Stimulated activated naive CD8-positive, alpha-beta T cell treated with anti-CD3 and anti-CD28 coated beads, Interleukin-15, Interleukin-2, amounts not matched to agents 100 ng/mL and 50 ng/mL, for 24 hours (primary cell): ENCODE data around the gene RBPMS2.

ENCODE experiments used
- H3K27ac Mint-ChIP-seq: one replicate; pipeline ENCODE4 v1.8.0; 2021; ENCODE audit warnings: mild to moderate bottlenecking, mixed read lengths
- H3K27me3 Mint-ChIP-seq: one replicate; pipeline ENCODE4 v1.8.0; 2021; ENCODE audit warnings: mixed read lengths
- H3K36me3 Mint-ChIP-seq: one replicate; pipeline ENCODE4 v1.8.0; 2021; ENCODE audit warnings: low read depth, mixed read lengths
- H3K4me1 Mint-ChIP-seq: one replicate; pipeline ENCODE4 v1.8.0; 2021; ENCODE audit warnings: low read depth, mixed read lengths
- H3K4me3 Mint-ChIP-seq: one replicate; pipeline ENCODE4 v1.8.0; 2021; ENCODE audit warnings: mild to moderate bottlenecking, mixed read lengths
- H3K9me3 Mint-ChIP-seq: one replicate; pipeline ENCODE4 v1.8.0; 2021; ENCODE audit warnings: mixed read lengths

The RBPMS2 gene

DNA sequence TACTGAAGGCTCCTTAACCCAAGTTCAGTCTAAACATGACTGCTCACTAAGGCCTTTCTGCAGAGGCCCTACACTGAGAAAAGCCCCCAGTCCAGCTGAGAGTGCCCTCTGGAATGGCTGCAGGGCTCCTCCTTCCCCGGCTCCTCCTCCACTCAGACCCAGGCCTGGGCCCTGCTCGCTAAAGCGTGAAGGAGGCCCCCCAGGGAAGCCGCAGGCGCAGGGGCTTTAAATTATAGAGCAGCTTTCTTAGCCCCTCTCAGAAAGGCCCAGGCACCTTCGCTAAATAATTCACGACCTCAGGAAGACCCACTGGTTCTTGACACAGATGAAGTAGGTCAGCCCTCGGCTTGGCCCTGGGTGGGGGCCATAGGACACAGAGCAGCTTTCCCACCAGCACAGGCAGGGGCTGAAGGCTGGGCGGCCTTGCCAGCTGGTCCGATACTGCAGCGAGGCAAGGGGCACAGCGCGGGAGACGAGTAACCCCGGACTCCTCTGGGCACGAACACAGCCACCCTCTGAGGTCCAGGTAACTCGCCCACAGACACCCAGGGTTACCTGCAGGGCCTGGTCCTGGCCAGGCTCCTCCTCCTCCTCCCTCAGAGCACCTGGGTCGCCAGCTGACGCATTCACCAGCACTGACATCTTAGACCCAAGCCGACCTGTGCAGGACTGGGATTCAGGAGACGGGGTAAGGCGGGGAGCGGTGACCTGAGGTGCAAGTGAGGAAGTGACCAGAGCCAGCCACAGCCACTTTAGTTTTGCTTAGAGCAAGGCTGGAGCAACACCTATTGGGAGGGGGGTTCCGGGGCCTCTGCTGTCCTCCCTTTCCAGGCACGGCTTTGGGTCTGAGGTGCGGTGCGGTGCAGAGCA lies 36.9 kb downstream of the RBPMS2 start:
- Mint-ChIP-seq H3K4me1 (no peaks in the 10 kb centered on the region), H3K27ac (no peak overlapping the region), H3K27me3 (no peaks in the 10 kb centered on the region), H3K36me3 (no peaks in the 10 kb centered on the region), H3K4me3 (no peak overlapping the region), H3K9me3 (no peaks in the 10 kb centered on the region)

GRCh38 chr15:64732156-64732860 lies 43.1 kb downstream of the RBPMS2 start:
- Mint-ChIP-seq H3K27ac (no peak overlapping the region), H3K9me3 (no peaks in the 10 kb centered on the region), H3K36me3 (no peaks in the 10 kb centered on the region), H3K4me3 (no peak overlapping the region), H3K27me3 (no peaks in the 10 kb centered on the region), H3K4me1 (peaks cover 7% of the 10 kb centered on the region)

GRCh38 chr15:64731805-64732151 lies 43.6 kb downstream of the RBPMS2 start:
- Mint-ChIP-seq H3K27ac (no peak overlapping the region), H3K9me3 (no peaks in the 10 kb centered on the region), H3K4me1 (peaks cover 7% of the 10 kb centered on the region), H3K4me3 (no peak overlapping the region), H3K36me3 (no peaks in the 10 kb centered on the region), H3K27me3 (no peaks in the 10 kb centered on the region)

- Mint-ChIP-seq H3K27me3 (no peaks in the 10 kb centered on the region), H3K4me3 (no peak overlapping the region), H3K4me1 (peaks cover 7% of the 10 kb centered on the region), H3K27ac (no peak overlapping the region), H3K36me3 (no peaks in the 10 kb centered on the region), H3K9me3 (no peaks in the 10 kb centered on the region)
These were observed 44.2 kb downstream of the RBPMS2 start for GRCh38 chr15:64731012-64731804.

DNA sequence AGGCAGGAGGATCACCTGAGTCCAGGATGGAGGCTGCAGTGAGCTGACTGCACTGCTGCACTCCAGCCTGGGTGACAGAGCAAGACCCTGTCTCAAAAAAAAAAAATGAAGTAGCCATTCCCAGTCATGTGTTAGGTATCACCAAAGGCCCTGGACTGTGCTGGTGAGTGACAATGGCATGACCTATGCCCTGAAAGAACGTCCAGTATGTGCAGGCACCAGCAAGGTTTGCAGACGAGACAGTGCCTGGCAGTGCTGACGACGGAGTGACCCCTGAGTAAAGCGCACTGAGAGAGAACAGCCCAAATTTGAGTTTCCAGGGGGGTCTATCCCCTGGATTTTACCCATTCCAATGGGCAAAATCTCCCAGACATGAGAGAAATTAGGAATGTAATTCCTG lies 45.2 kb downstream of the RBPMS2 start:
- no peaks in the 10 kb centered on the region for H3K36me3 Mint-ChIP-seq
- H3K9me3 Mint-ChIP-seq, result no peaks in the 10 kb centered on the region
- H3K4me3 Mint-ChIP-seq, result no peak overlapping the region
- H3K4me1 Mint-ChIP-seq, result peaks cover 7% of the 10 kb centered on the region
- no peak overlapping the region for H3K27ac Mint-ChIP-seq
- H3K27me3 Mint-ChIP-seq, result no peaks in the 10 kb centered on the region

- no peaks in the 10 kb centered on the region for H3K36me3 Mint-ChIP-seq
- no peak overlapping the region for H3K27ac Mint-ChIP-seq
- H3K4me1 Mint-ChIP-seq, result peaks cover 13% of the 10 kb centered on the region
- no peak overlapping the region for H3K4me3 Mint-ChIP-seq
- H3K27me3 Mint-ChIP-seq, result no peaks in the 10 kb centered on the region
- H3K9me3 Mint-ChIP-seq, result no peaks in the 10 kb centered on the region
These were observed 55.2 kb downstream of the RBPMS2 start for GRCh38 chr15:64720188-64720587.

DNA sequence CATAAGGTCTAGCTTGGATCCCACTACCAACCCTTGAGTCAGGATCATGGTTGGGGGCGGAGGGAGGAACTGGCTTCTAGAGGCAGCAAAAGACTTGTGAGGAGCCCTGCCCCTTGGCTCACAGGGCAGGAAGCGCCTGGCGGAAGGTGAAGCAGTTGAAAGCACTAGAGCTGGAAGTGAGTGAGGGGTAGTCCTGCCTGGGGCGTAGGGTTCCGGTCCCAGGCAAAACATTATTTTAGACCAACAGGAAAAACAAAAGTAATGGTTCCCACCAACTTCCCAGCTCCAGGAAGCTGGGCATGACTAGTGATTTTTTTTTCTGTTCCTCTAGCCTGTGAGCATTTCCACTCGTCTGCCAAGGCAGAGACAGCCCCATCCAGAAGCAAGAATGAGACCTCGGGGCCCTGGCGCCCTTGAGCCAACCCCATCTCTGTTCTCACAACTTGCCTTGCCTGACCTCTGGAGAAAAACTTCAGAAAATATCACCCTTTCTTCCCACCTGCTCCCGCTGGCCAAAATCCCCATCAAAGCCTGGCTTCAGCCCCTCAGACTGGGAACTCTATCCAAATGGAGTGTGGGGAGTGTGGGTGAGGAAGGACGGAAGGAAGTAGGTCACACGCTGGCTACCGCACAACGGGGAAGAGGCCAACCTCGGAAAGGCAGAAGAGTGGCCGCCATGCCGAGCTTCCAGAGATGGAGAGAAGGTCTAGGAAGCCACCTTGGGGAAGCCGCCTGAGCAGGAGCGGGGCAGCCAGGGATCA lies 57.5 kb downstream of the RBPMS2 start:
- no peaks in the 10 kb centered on the region for H3K27me3 Mint-ChIP-seq
- no peak overlapping the region for H3K4me3 Mint-ChIP-seq
- H3K9me3 Mint-ChIP-seq, result no peaks in the 10 kb centered on the region
- H3K27ac Mint-ChIP-seq, result no peak overlapping the region
- H3K4me1 Mint-ChIP-seq, result peaks cover 13% of the 10 kb centered on the region
- H3K36me3 Mint-ChIP-seq, result no peaks in the 10 kb centered on the region

DNA sequence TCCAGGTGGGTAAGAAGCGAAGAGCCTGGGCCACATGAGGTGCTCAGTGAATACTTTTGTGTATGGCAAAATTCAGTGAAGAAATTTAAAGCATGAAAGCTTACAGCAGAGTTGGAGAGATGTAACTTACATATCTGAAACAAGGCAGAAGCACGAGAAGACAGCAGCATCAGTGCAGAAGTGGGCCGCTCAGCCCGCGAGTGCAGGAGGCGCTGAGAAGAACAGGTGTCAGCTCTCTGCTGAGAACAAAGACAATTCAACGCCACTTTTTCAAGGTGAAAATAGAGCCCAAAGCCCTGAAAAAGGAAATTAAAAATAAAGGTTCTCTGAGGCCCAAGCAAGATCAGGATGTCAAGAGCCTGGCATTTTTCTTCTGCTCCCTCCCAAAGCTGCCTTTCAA lies 58.3 kb downstream of the RBPMS2 start:
- Mint-ChIP-seq H3K36me3 (no peaks in the 10 kb centered on the region), H3K27me3 (no peaks in the 10 kb centered on the region), H3K4me1 (peaks cover 13% of the 10 kb centered on the region), H3K9me3 (no peaks in the 10 kb centered on the region), H3K27ac (no peak overlapping the region), H3K4me3 (no peak overlapping the region)

- peaks cover 13% of the 10 kb centered on the region for H3K4me1 Mint-ChIP-seq
- no peaks in the 10 kb centered on the region for H3K9me3 Mint-ChIP-seq
- no peaks in the 10 kb centered on the region for H3K27me3 Mint-ChIP-seq
- no peak overlapping the region for H3K27ac Mint-ChIP-seq
- H3K4me3 Mint-ChIP-seq, result no peak overlapping the region
- H3K36me3 Mint-ChIP-seq, result no peaks in the 10 kb centered on the region
These were observed 58.9 kb downstream of the RBPMS2 start for GRCh38 chr15:64716452-64716851.

DNA sequence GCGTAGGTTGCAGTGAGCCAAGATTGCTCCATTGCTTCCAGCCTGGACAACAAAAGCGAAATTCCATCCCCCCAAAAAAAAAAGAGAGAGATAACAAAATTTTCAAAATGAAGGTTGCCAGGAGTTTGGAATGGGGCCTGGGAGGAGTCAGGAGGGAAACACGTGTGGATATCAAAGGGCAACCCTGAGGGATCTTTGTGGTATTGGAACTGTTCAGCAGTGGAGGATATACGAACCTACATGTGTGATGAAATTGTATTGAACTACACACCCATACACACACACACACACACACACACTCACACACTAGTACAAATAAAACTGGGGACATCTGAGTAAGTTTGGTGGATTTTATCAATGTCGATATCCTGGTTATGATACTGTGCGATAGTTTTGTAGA lies 61.8 kb downstream of the RBPMS2 start:
- Mint-ChIP-seq H3K36me3 (no peaks in the 10 kb centered on the region), H3K27me3 (no peaks in the 10 kb centered on the region), H3K27ac (no peak overlapping the region), H3K9me3 (no peaks in the 10 kb centered on the region), H3K4me3 (no peak overlapping the region), H3K4me1 (peaks cover 18% of the 10 kb centered on the region)

- Mint-ChIP-seq H3K27me3 (no peaks in the 10 kb centered on the region), H3K4me1 (peaks cover 8% of the 10 kb centered on the region), H3K36me3 (no peaks in the 10 kb centered on the region), H3K4me3 (no peak overlapping the region), H3K9me3 (no peaks in the 10 kb centered on the region), H3K27ac (no peak overlapping the region)
These were observed 63.0 kb downstream of the RBPMS2 start for GRCh38 chr15:64712353-64712752.

GRCh38 chr15:64710676-64711428 lies 64.5 kb downstream of the RBPMS2 start:
- Mint-ChIP-seq H3K4me3 (no peak overlapping the region), H3K27me3 (no peaks in the 10 kb centered on the region), H3K36me3 (no peaks in the 10 kb centered on the region), H3K9me3 (no peaks in the 10 kb centered on the region), H3K4me1 (peaks cover 5% of the 10 kb centered on the region), H3K27ac (no peak overlapping the region)

GRCh38 chr15:64706011-64706911 lies 69.1 kb downstream of the RBPMS2 start:
- H3K4me1 Mint-ChIP-seq, result peaks cover 25% of the 10 kb centered on the region
- H3K27me3 Mint-ChIP-seq, result no peaks in the 10 kb centered on the region
- no peaks in the 10 kb centered on the region for H3K36me3 Mint-ChIP-seq
- no peak overlapping the region for H3K4me3 Mint-ChIP-seq
- no peaks in the 10 kb centered on the region for H3K9me3 Mint-ChIP-seq
- no peak overlapping the region for H3K27ac Mint-ChIP-seq
